GM19452 (cell line): Measurements from ENCODE around the gene CCK.

ENCODE experiments used
- ATAC-seq: cut with Tn5 transposase; IDR thresholded peaks from one replicate; pipeline ENCODE4 v1.9.1; 2021; ENCODE audit not compliant: unreplicated experiment

The CCK gene

DNA sequence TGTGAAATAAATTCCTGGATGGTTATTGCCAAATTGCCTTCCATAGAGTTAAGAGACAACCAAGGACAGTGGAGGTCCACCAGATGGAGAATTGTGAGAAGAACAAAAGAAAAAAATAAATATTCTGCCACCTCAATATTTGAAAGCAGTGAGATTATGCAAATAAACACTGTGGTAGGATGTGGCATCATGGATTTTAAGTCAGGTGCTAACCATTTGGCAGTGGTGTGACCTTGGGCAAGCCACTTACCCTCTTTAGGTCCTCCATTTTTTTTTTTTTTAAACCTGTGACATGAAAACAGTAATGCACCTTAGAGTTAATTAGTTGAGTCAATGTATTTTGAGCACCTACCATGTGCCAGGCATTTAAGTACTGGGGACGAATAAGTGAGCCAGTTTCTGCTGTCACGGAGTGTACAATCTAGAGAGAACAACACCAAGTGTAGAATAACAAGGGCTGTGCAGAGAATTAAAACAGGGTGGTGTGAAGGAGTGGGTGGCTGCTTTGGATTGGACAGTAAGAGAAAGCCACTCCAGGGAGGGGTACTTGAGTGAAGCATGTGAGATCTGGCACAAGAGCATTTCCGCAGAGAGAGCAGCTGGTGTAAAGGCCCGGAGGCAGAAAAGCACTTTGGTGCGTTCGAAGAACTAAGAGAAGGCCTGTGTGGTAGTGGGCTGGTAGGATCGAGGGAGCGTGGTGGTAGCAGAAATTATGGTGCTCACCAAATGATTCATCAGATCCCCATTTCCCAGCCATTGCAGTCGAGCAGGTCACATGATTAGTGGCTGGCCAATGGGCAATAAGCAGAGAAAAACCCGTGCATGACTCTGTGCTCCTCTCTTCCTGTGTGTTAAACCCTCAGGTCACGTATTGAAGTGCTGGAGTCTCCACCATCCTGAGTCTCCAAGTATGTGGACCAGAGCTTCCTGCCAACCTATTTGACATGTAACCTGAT lies 39.2 kb downstream of the CCK start:
- no peak for ATAC-seq

DNA sequence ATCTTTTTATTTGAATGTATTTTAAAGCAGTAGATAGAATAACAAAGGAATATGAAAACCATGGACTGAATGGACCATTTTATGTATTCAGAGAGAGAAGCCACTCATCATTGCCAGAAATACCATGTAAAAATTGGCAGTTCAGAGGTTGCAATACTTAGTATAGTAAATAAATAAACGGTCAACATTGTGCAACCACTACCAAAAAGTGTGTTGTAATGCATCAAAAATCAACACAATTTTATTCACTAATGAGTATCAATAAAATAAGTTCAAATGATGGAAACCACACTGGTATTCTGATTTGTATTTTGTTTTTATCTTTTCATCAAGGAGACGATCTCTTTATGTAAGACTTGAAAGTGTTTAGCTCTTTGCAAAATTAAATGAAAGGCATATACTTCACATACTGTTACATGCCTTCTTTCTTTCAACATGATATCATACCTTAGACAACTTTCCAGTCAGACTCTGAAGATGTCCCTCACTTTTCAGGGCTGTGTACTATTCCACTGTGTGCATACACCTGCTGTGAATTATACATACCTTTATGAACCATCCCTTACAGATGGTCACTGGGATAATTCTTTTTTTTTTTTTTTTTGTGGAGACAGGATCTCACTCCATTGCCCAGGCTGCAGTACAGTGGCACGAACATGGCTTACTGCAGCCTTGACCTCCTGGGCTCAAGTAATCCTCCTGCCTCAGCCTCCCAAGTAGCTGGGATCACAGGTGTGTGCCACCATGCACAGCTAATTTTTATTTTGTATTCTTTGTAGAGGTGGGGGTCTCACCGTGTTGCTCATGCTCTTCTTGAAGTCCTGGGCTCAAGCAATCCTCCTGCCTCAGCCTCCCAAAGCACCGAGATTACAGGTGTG lies 40.3 kb downstream of the CCK start:
- no peak for ATAC-seq

DNA sequence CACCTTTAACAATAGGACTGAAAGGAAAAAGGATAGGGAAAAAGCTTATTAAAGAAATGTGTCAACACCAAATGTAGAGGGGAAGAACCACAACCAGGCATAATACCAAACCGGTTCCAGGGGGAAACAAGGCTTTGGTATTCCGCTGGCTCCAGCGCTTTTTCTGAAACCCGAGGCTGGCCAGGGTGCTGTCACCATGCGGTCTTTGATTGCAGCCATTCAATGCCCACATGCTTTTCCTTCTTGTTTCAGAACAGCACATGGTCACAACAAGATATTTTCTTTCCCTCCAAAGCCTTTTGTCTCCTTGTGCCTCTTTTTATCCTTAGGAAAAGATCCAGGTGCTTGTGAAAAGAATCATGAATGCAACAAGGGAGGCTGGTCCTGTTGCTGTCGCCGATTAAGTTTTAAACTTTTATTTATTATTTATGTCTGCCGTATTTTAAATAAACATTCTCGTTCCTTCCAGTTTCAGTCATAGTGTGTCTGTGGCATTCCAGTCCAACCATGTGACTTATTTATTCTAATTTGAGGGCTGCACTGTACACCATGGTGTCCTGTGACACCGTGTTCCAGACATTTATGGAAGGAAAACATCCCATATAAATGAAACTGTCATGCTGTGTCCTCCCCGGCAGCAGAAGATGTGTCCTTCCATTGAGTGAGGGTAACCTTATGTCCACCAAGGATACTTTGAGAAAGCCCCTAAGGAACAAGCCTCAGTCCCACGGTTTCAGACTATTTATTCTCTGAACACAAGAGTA lies 41.1 kb downstream of the CCK start:
- ATAC-seq: no peak

DNA sequence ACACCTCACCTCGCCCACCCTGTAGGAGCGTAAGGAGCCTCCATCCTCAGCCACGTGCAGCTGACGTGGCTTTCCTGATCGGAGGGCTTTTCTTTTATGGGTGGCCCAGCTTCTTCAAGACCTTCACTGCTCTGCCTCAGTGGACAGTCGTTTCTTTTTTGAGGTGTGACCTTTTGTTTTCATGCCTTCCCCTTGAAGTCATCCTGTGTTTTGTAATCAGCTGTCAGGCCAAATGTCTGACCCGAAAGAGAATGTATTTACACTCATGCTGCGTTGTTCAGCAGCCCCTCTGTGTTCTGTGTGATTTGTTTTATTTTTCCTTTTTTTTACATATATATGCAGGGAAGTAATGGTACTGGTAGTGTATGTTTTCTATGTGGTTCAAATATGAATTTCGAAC lies 41.8 kb downstream of the CCK start:
- ATAC-seq: no peak

DNA sequence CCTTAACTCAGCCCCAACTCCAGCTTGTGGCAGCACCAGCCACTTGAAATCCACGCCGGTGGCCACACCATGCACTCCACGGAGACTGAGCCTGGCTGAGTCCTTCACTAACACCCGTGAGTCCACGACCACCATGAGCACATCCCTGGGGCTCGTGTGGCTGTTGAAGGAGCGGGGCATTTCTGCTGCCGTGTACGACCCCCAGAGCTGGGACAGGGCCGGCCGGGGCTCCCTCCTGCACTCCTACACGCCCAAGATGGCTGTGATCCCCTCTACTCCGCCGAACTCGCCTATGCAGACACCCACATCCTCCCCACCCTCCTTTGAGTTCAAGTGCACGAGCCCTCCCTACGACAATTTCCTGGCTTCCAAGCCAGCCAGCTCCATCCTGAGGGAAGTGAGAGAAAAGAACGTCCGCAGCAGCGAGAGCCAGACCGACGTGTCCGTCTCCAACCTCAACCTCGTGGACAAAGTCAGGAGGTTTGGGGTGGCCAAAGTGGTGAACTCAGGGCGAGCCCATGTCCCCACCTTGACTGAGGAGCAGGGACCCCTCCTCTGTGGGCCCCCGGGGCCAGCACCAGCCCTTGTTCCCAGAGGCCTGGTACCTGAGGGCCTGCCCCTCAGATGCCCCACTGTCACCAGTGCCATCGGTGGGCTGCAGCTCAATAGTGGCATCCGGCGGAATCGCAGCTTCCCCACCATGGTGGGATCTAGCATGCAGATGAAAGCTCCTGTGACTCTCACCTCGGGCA lies 42.9 kb downstream of the CCK start:
- no peak for ATAC-seq

DNA sequence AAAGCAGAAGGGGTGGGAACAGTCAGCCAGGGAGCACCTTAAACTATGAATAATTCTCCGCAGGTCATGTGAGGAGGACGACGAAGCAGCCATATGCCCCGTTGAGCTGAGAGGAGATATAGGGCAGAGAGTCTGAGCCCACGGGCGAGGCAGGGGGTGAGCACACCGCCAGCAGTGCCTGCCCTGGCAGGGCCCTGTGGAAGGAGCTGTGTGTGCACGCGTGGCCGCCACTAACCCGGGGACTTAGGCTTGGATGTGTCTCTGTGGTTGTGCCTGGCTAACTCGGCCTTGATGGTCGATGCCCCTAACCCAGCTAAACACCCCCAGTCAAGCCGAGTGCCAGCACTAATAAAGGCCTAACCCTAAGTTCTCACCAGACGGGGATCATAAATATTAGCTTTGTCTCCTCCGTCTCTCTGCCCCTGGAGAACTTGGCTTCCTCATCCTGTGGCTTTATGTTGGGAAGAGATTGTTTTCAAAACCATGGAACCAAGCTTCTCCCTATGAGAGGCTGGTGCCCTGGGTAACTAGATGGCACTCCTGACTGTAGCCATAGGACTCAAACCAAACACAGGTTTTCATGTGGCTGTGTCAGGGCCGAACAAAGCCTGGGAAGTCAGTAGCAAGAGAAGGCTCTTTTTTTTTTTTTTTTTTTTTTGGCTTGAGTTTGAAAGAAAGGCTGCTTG lies 45.4 kb downstream of the CCK start:
- no peak for ATAC-seq

DNA sequence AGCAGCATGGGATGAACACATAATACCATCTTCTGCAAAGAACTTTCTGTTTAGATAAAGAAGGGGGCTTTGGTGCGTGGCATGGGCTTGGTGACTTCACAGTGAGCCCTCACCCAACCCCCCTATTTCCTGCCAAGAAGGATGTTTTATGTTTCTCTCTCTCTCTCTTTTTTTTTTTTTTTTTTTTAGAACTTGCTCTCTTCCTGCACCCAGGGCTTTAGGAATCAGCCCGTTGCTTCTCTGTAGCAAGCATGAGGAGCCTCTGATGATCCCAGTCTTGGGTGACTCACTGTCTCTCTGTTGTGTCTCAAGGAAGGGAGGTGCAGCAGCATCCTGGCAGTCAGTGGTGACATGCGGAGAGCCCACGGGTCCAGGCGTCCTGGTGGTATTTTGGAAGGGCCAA lies 49.1 kb downstream of the CCK start:
- ATAC-seq: no peak

DNA sequence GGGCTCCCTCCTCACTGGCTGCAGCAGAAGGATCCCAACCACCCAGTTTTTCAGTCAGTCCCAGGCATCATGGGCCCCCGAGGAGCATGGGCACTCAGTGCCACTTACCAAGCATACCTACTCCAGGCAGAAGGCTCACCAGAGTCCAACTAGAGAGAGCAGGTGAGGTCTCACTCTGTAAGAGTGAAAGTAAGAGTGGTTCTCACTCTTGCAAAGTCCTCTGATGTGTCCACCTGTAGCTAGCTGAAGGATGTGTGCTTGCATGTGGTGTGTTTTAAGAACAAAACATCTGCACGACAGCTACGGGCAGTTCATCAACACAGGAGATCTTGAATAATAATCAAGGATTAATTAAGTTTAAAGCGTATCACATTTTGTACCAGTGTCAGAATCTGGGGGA lies 49.7 kb downstream of the CCK start:
- peak; percentile 47 for ATAC-seq

DNA sequence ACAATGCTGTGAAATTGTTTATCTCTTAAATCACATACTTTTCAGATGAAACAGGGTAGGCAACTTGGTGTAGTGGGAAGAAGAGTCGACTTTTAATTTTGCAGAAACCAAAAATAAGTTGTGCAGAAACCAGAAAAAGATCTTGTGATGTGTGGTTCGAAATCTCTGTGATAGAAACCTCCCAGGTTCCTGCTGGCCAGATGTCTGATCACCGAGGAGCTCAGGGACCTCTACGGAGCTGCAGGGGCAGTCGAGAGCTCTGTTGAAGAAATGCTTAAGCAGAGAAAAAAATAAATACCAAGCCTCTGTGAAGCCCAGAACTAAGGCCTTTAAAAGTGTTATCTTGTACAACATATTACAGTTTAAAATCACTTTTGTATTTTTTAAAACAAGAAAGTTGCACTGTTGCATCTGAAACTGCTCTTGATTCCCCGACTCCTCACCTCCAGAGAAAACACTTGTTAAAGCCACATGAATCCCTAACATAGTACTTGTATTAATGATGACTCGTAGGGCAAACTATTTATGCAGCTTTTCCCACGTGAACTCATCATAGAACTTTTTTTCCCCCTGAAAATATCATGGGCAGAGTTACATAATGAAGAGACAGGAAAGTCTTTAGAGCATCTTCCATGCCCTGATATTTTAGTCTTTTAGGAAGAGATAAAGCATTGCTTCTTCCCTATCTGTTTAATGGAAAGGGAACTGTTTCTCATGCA lies 51.3 kb downstream of the CCK start:
- peak; percentile 52 for ATAC-seq

DNA sequence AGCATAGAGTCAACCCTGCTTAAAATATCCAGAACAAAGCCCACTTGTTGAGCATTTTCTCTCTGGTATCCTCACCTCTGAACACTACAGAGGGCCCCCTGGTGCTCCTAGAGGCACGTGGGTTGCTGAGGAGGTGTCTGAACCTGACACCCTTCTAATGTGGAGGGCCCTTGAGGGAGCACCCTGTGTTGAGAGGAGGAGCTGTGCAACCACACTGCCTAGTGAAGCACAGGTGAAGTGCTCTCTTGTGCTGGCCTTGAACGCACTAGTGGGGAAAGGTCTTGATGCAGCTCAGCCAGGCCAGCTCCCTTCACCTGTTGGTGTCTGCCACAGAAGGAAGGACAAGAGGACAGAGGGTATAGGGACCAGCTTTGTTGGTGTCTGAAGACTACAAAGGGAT lies 51.9 kb downstream of the CCK start:
- peak; percentile 29 for ATAC-seq

DNA sequence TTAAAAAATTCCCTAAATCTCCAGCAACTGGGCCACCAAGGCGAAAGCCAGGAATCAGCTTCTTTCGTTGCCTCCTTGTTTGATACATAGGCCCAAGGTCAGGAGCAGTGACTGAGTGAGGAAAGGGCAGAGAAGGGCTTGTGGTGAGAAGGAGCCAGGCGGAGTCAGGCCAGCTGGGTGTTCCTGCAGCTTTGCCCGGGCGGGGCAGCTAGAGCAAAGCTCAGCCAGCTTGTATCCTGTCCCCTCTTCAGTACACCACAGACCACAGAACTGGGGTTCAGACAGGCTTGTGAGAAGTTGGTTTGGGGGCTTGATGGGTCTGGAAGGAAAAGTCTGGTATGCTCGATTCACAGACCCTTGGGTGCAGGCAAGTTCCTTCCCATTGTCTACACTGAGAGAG lies 52.6 kb downstream of the CCK start:
- peak; percentile 38 for ATAC-seq

DNA sequence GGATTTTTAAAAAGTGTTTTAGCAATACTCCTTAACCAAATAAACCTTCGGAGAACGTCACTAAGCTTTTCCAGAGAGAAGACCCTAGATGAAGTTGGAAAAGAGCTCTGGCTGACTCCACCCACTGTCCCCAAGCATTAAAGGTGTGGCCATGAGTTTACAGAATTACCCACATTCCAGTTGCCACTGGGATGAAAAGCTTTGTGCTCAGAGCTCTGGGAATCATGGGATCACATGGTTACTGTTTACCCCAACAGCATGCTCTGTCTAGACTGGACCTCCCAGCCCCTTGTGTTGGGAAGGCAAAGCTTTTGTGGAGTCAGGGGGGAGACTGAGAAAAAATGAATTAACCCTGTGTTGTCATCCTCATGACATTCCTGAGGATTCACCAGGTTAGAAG lies 55.3 kb downstream of the CCK start:
- no peak for ATAC-seq

DNA sequence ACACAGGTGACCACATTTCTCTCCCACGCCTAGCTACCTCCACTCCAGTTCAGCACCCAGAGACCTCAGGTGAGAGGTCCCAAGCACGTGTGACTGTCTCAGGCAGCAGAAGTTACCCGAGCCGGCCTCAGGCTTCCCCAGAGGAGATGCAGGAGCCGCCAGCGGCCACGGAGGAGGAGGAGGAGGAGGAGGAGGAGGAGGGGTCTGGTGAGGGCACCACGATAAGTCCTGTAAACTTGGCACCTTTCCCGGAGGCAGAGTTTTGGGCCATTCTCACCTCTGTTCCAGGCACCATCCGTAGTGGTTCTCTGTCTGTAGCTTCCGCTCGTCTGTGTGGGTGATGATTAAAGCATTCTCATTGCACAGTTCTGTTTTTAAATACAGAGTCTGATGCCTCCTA lies 56.1 kb downstream of the CCK start:
- no peak for ATAC-seq
